ENCODE data around the gene FSD2.
"Not testable (repeated sequence)": the region's sequence is repeated elsewhere in the genome, so short reads cannot be mapped to it uniquely, and the experiment has no call there.

Gene FSD2

GRCh38 chr15:82839136-82839535, 33.3 kb upstream of the FSD2 start:
- H3K36me3 Mint-ChIP-seq (ENCODE audit: low read depth), result peaks cover 69% of the 10 kb centered on the region
- no peak overlapping the region for H3K4me3 Mint-ChIP-seq
- peaks cover 1% of the 10 kb centered on the region for H3K4me1 Mint-ChIP-seq (ENCODE audit: low read depth)
- DNase-seq (ENCODE audit: low spot score), result no peak
- no peak overlapping the region for H3K27ac Mint-ChIP-seq
- H3K9me3 Mint-ChIP-seq, result peaks cover 5% of the 10 kb centered on the region
- H3K27me3 Mint-ChIP-seq (ENCODE audit: low read depth), result no peaks in the 10 kb centered on the region

GRCh38 chr15:82838096-82838735, 32.3 kb upstream of the FSD2 start:
- H3K36me3 Mint-ChIP-seq (ENCODE audit: low read depth), result peaks cover 71% of the 10 kb centered on the region
- peaks cover 5% of the 10 kb centered on the region for H3K9me3 Mint-ChIP-seq
- peaks cover 3% of the 10 kb centered on the region for H3K4me1 Mint-ChIP-seq (ENCODE audit: low read depth)
- no peak for DNase-seq (ENCODE audit: low spot score)
- H3K4me3 Mint-ChIP-seq, result no peak overlapping the region
- H3K27me3 Mint-ChIP-seq (ENCODE audit: low read depth), result no peaks in the 10 kb centered on the region
- H3K27ac Mint-ChIP-seq, result no peak overlapping the region

- H3K36me3 Mint-ChIP-seq (ENCODE audit: low read depth), result peaks cover 88% of the 10 kb centered on the region
- peaks cover 28% of the 10 kb centered on the region for H3K4me1 Mint-ChIP-seq (ENCODE audit: low read depth)
- H3K27ac Mint-ChIP-seq, result no peak overlapping the region
- no peak overlapping the region for H3K4me3 Mint-ChIP-seq
- H3K9me3 Mint-ChIP-seq, result peaks cover 5% of the 10 kb centered on the region
- no peak for DNase-seq (ENCODE audit: low spot score)
- no peaks in the 10 kb centered on the region for H3K27me3 Mint-ChIP-seq (ENCODE audit: low read depth)
These were observed 29.6 kb upstream of the FSD2 start for GRCh38 chr15:82835391-82835917.

- DNase-seq (ENCODE audit: low spot score), result no peak
- H3K36me3 Mint-ChIP-seq (ENCODE audit: low read depth), result peaks cover 90% of the 10 kb centered on the region
- H3K27ac Mint-ChIP-seq, result peak overlapping the region; percentile 97
- peaks cover 35% of the 10 kb centered on the region for H3K4me1 Mint-ChIP-seq (ENCODE audit: low read depth)
- H3K27me3 Mint-ChIP-seq (ENCODE audit: low read depth), result no peaks in the 10 kb centered on the region
- no peaks in the 10 kb centered on the region for H3K9me3 Mint-ChIP-seq
- peak overlapping the region; percentile 77 for H3K4me3 Mint-ChIP-seq
These were observed 27.5 kb upstream of the FSD2 start for GRCh38 chr15:82833362-82833682.

- peak overlapping the region; percentile 77 for H3K4me3 Mint-ChIP-seq
- no peaks in the 10 kb centered on the region for H3K9me3 Mint-ChIP-seq
- DNase-seq (ENCODE audit: low spot score), result peak; percentile 60
- no peaks in the 10 kb centered on the region for H3K27me3 Mint-ChIP-seq (ENCODE audit: low read depth)
- peak overlapping the region; percentile 97 for H3K27ac Mint-ChIP-seq
- peaks cover 41% of the 10 kb centered on the region for H3K4me1 Mint-ChIP-seq (ENCODE audit: low read depth)
- peaks cover 90% of the 10 kb centered on the region for H3K36me3 Mint-ChIP-seq (ENCODE audit: low read depth)
These were observed 26.9 kb upstream of the FSD2 start for GRCh38 chr15:82832601-82833361.

- DNase-seq (ENCODE audit: low spot score), result no peak
- H3K27me3 Mint-ChIP-seq (ENCODE audit: low read depth), result no peaks in the 10 kb centered on the region
- H3K36me3 Mint-ChIP-seq (ENCODE audit: low read depth), result peaks cover 90% of the 10 kb centered on the region
- H3K4me3 Mint-ChIP-seq, result peak overlapping the region; percentile 77
- H3K27ac Mint-ChIP-seq, result peak overlapping the region; percentile 97
- H3K9me3 Mint-ChIP-seq, result no peaks in the 10 kb centered on the region
- H3K4me1 Mint-ChIP-seq (ENCODE audit: low read depth), result peaks cover 41% of the 10 kb centered on the region
These were observed 26.2 kb upstream of the FSD2 start for GRCh38 chr15:82831894-82832600.

- peaks cover 43% of the 10 kb centered on the region for H3K4me1 Mint-ChIP-seq (ENCODE audit: low read depth)
These were observed 24.7 kb upstream of the FSD2 start for GRCh38 chr15:82830427-82831173.

GRCh38 chr15:82829234-82829633, 23.4 kb upstream of the FSD2 start:
- peaks cover 83% of the 10 kb centered on the region for H3K36me3 Mint-ChIP-seq (ENCODE audit: low read depth)
- H3K4me3 Mint-ChIP-seq, result no peak overlapping the region
- DNase-seq (ENCODE audit: low spot score), result no peak
- H3K27ac Mint-ChIP-seq, result no peak overlapping the region
- H3K27me3 Mint-ChIP-seq (ENCODE audit: low read depth), result no peaks in the 10 kb centered on the region
- peaks cover 43% of the 10 kb centered on the region for H3K4me1 Mint-ChIP-seq (ENCODE audit: low read depth)
- H3K9me3 Mint-ChIP-seq, result no peaks in the 10 kb centered on the region

More at GRCh38 chr15:82830427-82831173, 24.7 kb upstream of the FSD2 start:
- H3K4me3 Mint-ChIP-seq, result peak overlapping the region; percentile 29
- DNase-seq (ENCODE audit: low spot score), result no peak
- H3K9me3 Mint-ChIP-seq, result no peaks in the 10 kb centered on the region
- peaks cover 89% of the 10 kb centered on the region for H3K36me3 Mint-ChIP-seq (ENCODE audit: low read depth)
- no peaks in the 10 kb centered on the region for H3K27me3 Mint-ChIP-seq (ENCODE audit: low read depth)
- H3K27ac Mint-ChIP-seq, result peak overlapping the region; percentile 41

GRCh38 chr15:82828075-82828474, 22.2 kb upstream of the FSD2 start:
- Mint-ChIP-seq H3K27ac (no peak overlapping the region), H3K36me3 (ENCODE audit: low read depth) (peaks cover 74% of the 10 kb centered on the region), H3K27me3 (ENCODE audit: low read depth) (no peaks in the 10 kb centered on the region), H3K4me3 (no peak overlapping the region), H3K4me1 (ENCODE audit: low read depth) (peaks cover 39% of the 10 kb centered on the region), H3K9me3 (no peaks in the 10 kb centered on the region)
- no peak for DNase-seq (ENCODE audit: low spot score)

GRCh38 chr15:82823049-82823448, 17.2 kb upstream of the FSD2 start:
- Mint-ChIP-seq H3K36me3 (ENCODE audit: low read depth) (peaks cover 66% of the 10 kb centered on the region), H3K9me3 (no peaks in the 10 kb centered on the region), H3K27ac (no peak overlapping the region), H3K4me3 (no peak overlapping the region), H3K4me1 (ENCODE audit: low read depth) (peaks cover 6% of the 10 kb centered on the region), H3K27me3 (ENCODE audit: low read depth) (no peaks in the 10 kb centered on the region)
- no peak for DNase-seq (ENCODE audit: low spot score)

GRCh38 chr15:82821851-82822250, 16.0 kb upstream of the FSD2 start:
- H3K36me3 Mint-ChIP-seq (ENCODE audit: low read depth), result peaks cover 61% of the 10 kb centered on the region
- H3K27ac Mint-ChIP-seq; H3K4me3 Mint-ChIP-seq; DNase-seq (ENCODE audit: low spot score); H3K27me3 Mint-ChIP-seq (ENCODE audit: low read depth); H3K4me1 Mint-ChIP-seq (ENCODE audit: low read depth); H3K9me3 Mint-ChIP-seq: not testable (repeated sequence)

- H3K4me3 Mint-ChIP-seq; H3K27me3 Mint-ChIP-seq (ENCODE audit: low read depth); H3K27ac Mint-ChIP-seq; H3K4me1 Mint-ChIP-seq (ENCODE audit: low read depth); DNase-seq (ENCODE audit: low spot score); H3K9me3 Mint-ChIP-seq: not testable (repeated sequence)
- peaks cover 61% of the 10 kb centered on the region for H3K36me3 Mint-ChIP-seq (ENCODE audit: low read depth)
These were observed 15.5 kb upstream of the FSD2 start for GRCh38 chr15:82821396-82821795.

- DNase-seq (ENCODE audit: low spot score), result no peak
These were observed 14.3 kb upstream of the FSD2 start for GRCh38 chr15:82820128-82820527.

More at GRCh38 chr15:82820128-82820527, 14.3 kb upstream of the FSD2 start:
- H3K9me3 Mint-ChIP-seq, result no peaks in the 10 kb centered on the region
- H3K27me3 Mint-ChIP-seq (ENCODE audit: low read depth), result no peaks in the 10 kb centered on the region
- H3K4me3 Mint-ChIP-seq, result no peak overlapping the region
- H3K36me3 Mint-ChIP-seq (ENCODE audit: low read depth), result peaks cover 62% of the 10 kb centered on the region
- H3K4me1 Mint-ChIP-seq (ENCODE audit: low read depth), result peaks cover 1% of the 10 kb centered on the region
- no peak overlapping the region for H3K27ac Mint-ChIP-seq
